Ureter (tissue), 1 donor: ENCODE measurements around the gene CACNB4. TPM values are rescaled to one million over a fixed set of nuclear protein-coding genes. Genes with fewer than 3 reads are reported as not detected.

ENCODE experiments used
- DNase-seq: peaks from one replicate; pipeline ENCODE4 v3.0.0-alpha.2; 2020; ENCODE audit warnings: low spot score
- total RNA-seq: library from RNA; stranded (reverse); gene quantifications from one replicate; pipeline ENCODE4 v1.2.4, GENCODE V29; 2023
- donor health status: DM: yes; HTN: yes; CAD: no.

The CACNB4 gene
- total RNA-seq, 1 donor from 2014 or later, result 3.3 TPM

GRCh38 chr2:151786483-151786882 is 312.4 kb downstream of the CACNB4 start:
- no peak for DNase-seq

- no peak for DNase-seq
Measured at GRCh38 chr2:151786077-151786476, 312.8 kb downstream of the CACNB4 start.

GRCh38 chr2:151783133-151783520 is 315.7 kb downstream of the CACNB4 start:
- no peak for DNase-seq

Other genes with a start within 250 kb of the CACNB4 start
- 54.0 TPM for gene STAM2, start 76.7 kb upstream of the CACNB4 start, total RNA-seq
- gene FMNL2, start 236.1 kb upstream of the CACNB4 start, total RNA-seq, result 31.8 TPM